ENCODE results near the gene ARHGAP42.

Gene ARHGAP42

DNA sequence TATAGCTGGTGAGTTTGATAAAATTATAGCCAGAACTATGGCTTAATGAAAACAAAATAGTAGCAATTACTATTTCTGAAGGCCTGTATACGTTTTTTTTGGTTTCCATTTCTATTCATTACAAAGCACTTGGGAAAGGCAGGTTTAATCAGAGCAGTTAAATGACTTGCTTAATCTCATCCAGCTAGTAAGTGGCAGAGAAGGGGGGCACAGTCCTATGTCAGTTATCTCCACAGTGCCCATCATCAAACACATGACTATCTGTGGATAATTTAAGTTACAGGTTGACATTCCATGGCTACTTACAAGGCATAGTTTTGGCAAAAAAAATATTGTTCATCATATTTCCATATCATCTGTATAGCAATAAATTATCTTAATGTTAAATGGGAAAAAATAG, 348.8 kb downstream of the ARHGAP42 start:
- TF ChIP-seq, protein P1, sequence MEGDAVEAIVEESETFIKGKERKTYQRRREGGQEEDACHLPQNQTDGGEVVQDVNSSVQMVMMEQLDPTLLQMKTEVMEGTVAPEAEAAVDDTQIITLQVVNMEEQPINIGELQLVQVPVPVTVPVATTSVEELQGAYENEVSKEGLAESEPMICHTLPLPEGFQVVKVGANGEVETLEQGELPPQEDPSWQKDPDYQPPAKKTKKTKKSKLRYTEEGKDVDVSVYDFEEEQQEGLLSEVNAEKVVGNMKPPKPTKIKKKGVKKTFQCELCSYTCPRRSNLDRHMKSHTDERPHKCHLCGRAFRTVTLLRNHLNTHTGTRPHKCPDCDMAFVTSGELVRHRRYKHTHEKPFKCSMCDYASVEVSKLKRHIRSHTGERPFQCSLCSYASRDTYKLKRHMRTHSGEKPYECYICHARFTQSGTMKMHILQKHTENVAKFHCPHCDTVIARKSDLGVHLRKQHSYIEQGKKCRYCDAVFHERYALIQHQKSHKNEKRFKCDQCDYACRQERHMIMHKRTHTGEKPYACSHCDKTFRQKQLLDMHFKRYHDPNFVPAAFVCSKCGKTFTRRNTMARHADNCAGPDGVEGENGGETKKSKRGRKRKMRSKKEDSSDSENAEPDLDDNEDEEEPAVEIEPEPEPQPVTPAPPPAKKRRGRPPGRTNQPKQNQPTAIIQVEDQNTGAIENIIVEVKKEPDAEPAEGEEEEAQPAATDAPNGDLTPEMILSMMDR (IDR thresholded peaks at IDR 0.05) = no peak
- H3K36me3 ChIP-seq = no peaks in the 10 kb centered on the region

More for the DNA sequence above, 348.8 kb downstream of the ARHGAP42 start:
- H3K4me3 ChIP-seq (ENCODE audit: low read depth in 1 of 2, low read length in 1 of 2) = no peak overlapping the region
- H3K27ac ChIP-seq = no peak overlapping the region
- H3K27me3 ChIP-seq = no peaks in the 10 kb centered on the region
- H3K9me3 ChIP-seq = no peaks in the 10 kb centered on the region
- H3K4me1 ChIP-seq (ENCODE audit: control insufficient read depth in 1 of 2, insufficient read depth in 1 of 2, low read depth in 1 of 2, low read length in 1 of 2) = no peaks in the 10 kb centered on the region

Measured in neutrophil (primary cell).